GM12874 (cell line): Measurements from ENCODE around the gene SPINT1.

ENCODE experiments used
- CTCF ChIP-seq: IDR thresholded peaks from 2 replicates; pipeline ENCODE4 v1.5.1; 2011; ENCODE audit warnings: low read depth, mild to moderate bottlenecking, control low read depth, low read length, moderate library complexity; ENCODE audit not compliant: insufficient read depth

SPINT1 gene

GRCh38 chr15:40807028-40807887 lies 36.6 kb upstream of the SPINT1 start, which contains the start of the genes DNAJC17 and ZFYVE19:
Gene DNAJC17, minus strand, starts transcription at chr15:40807473. Its CDS starts 27 bp downstream, at chr15:40807446.
Gene ZFYVE19, plus strand, starts transcription at chr15:40807089. Its CDS starts 501 bp downstream, at chr15:40807590.
- no peak for TF ChIP-seq CTCF

GRCh38 chr15:40807888-40808461 lies 35.9 kb upstream of the SPINT1 start:
- TF ChIP-seq CTCF, result no peak

- TF ChIP-seq CTCF, result no peak
Measured at GRCh38 chr15:40808861-40809450, 34.9 kb upstream of the SPINT1 start.

- TF ChIP-seq CTCF, result no peak
Measured at GRCh38 chr15:40812721-40813425, 31.0 kb upstream of the SPINT1 start.

GRCh38 chr15:40815042-40815698 lies 28.7 kb upstream of the SPINT1 start:
- TF ChIP-seq CTCF, result no peak

- TF ChIP-seq CTCF, result no peak
Measured at GRCh38 chr15:40819048-40819447, 24.8 kb upstream of the SPINT1 start.
